Measurements from ENCODE around the gene PLCB1.
A peak's percentile ranks its signal among the peaks of the same experiment; 100 is the strongest.

The PLCB1 gene

GRCh38 chr20:8395956-8396355 lies 263.9 kb downstream of the PLCB1 start:
- Histone ChIP-seq H3K27me3 (ENCODE audit: insufficient read depth, low read depth) (no peaks in the 10 kb centered on the region), H2AFZ (ENCODE audit: low read depth) (no peak overlapping the region), H3K9ac (no peak overlapping the region), H3K36me3 (ENCODE audit: insufficient read depth) (no peaks in the 10 kb centered on the region), H3K4me2 (no peak overlapping the region), H4K20me1 (ENCODE audit: insufficient read depth) (no peaks in the 10 kb centered on the region), H3K79me2 (ENCODE audit: insufficient read depth, low read depth) (no peaks in the 10 kb centered on the region), H3K4me1 (ENCODE audit: low read depth, poor library complexity, severe bottlenecking) (peaks cover 48% of the 10 kb centered on the region), H3K4me3 (IDR thresholded peaks at IDR 0.05; ENCODE audit: insufficient read depth, low read depth, low read length) (no peak overlapping the region), H3K27ac (no peak overlapping the region)
- TF ChIP-seq CTCF (conservative IDR thresholded peaks at IDR 0.05; ENCODE audit: low read depth, low read length), result no peak

GRCh38 chr20:8398263-8399051 lies 266.4 kb downstream of the PLCB1 start:
- Histone ChIP-seq H4K20me1 (ENCODE audit: insufficient read depth) (no peaks in the 10 kb centered on the region), H3K4me2 (no peak overlapping the region), H3K79me2 (ENCODE audit: insufficient read depth, low read depth) (no peaks in the 10 kb centered on the region), H3K27ac (no peak overlapping the region), H2AFZ (ENCODE audit: low read depth) (no peak overlapping the region), H3K9ac (no peak overlapping the region), H3K27me3 (ENCODE audit: insufficient read depth, low read depth) (no peaks in the 10 kb centered on the region), H3K4me1 (ENCODE audit: low read depth, poor library complexity, severe bottlenecking) (peaks cover 59% of the 10 kb centered on the region), H3K36me3 (ENCODE audit: insufficient read depth) (no peaks in the 10 kb centered on the region), H3K4me3 (IDR thresholded peaks at IDR 0.05; ENCODE audit: insufficient read depth, low read depth, low read length) (no peak overlapping the region)
- no peak for TF ChIP-seq CTCF (conservative IDR thresholded peaks at IDR 0.05; ENCODE audit: low read depth, low read length)

- TF ChIP-seq CTCF (conservative IDR thresholded peaks at IDR 0.05; ENCODE audit: low read depth, low read length), result no peak
- Histone ChIP-seq H2AFZ (ENCODE audit: low read depth) (no peak overlapping the region), H3K4me2 (peak overlapping the region; percentile 42)
Observed at GRCh38 chr20:8399947-8400346, 267.9 kb downstream of the PLCB1 start.

GRCh38 chr20:8400486-8400885 lies 268.4 kb downstream of the PLCB1 start:
- Histone ChIP-seq H3K4me1 (ENCODE audit: low read depth, poor library complexity, severe bottlenecking) (peaks cover 39% of the 10 kb centered on the region), H4K20me1 (ENCODE audit: insufficient read depth) (no peaks in the 10 kb centered on the region), H3K36me3 (ENCODE audit: insufficient read depth) (no peaks in the 10 kb centered on the region), H3K27ac (peak overlapping the region; percentile 42; the same call in 1 of the 2 replicates), H3K4me2 (peak overlapping the region; percentile 42), H3K4me3 (IDR thresholded peaks at IDR 0.05; ENCODE audit: insufficient read depth, low read depth, low read length) (no peak overlapping the region), H3K79me2 (ENCODE audit: insufficient read depth, low read depth) (no peaks in the 10 kb centered on the region), H3K9ac (no peak overlapping the region), H2AFZ (ENCODE audit: low read depth) (no peak overlapping the region), H3K27me3 (ENCODE audit: insufficient read depth, low read depth) (no peaks in the 10 kb centered on the region)
- no peak for TF ChIP-seq CTCF (conservative IDR thresholded peaks at IDR 0.05; ENCODE audit: low read depth, low read length)

More at GRCh38 chr20:8399947-8400346, 267.9 kb downstream of the PLCB1 start:
- Histone ChIP-seq H3K27ac (peak overlapping the region; percentile 42; the same call in 1 of the 2 replicates), H3K79me2 (ENCODE audit: insufficient read depth, low read depth) (no peaks in the 10 kb centered on the region), H3K4me3 (IDR thresholded peaks at IDR 0.05; ENCODE audit: insufficient read depth, low read depth, low read length) (no peak overlapping the region), H3K4me1 (ENCODE audit: low read depth, poor library complexity, severe bottlenecking) (peaks cover 44% of the 10 kb centered on the region), H4K20me1 (ENCODE audit: insufficient read depth) (no peaks in the 10 kb centered on the region), H3K9ac (no peak overlapping the region), H3K36me3 (ENCODE audit: insufficient read depth) (no peaks in the 10 kb centered on the region), H3K27me3 (ENCODE audit: insufficient read depth, low read depth) (no peaks in the 10 kb centered on the region)

All from KMS-11 (cell line).